Measurements from ENCODE around the gene NEAT1.
"Not testable (repeated sequence)": the region's sequence is repeated elsewhere in the genome, so short reads cannot be mapped to it uniquely, and the experiment has no call there.

The NEAT1 gene

GRCh38 chr11:65434667-65435410 is 12.2 kb downstream of the NEAT1 start:
- no peak for DNase-seq (ENCODE audit: low read depth)

GRCh38 chr11:65435411-65435931 is 12.9 kb downstream of the NEAT1 start:
- DNase-seq (ENCODE audit: low read depth) = no peak

- peak; percentile 33 for DNase-seq (ENCODE audit: low read depth)
Measured at GRCh38 chr11:65435981-65436411, 13.4 kb downstream of the NEAT1 start.

- DNase-seq (ENCODE audit: low read depth) = no peak
Measured at GRCh38 chr11:65436412-65437032, 13.9 kb downstream of the NEAT1 start.

- DNase-seq (ENCODE audit: low read depth) = no peak
Measured at GRCh38 chr11:65437436-65438227, 15.0 kb downstream of the NEAT1 start.

DNA sequence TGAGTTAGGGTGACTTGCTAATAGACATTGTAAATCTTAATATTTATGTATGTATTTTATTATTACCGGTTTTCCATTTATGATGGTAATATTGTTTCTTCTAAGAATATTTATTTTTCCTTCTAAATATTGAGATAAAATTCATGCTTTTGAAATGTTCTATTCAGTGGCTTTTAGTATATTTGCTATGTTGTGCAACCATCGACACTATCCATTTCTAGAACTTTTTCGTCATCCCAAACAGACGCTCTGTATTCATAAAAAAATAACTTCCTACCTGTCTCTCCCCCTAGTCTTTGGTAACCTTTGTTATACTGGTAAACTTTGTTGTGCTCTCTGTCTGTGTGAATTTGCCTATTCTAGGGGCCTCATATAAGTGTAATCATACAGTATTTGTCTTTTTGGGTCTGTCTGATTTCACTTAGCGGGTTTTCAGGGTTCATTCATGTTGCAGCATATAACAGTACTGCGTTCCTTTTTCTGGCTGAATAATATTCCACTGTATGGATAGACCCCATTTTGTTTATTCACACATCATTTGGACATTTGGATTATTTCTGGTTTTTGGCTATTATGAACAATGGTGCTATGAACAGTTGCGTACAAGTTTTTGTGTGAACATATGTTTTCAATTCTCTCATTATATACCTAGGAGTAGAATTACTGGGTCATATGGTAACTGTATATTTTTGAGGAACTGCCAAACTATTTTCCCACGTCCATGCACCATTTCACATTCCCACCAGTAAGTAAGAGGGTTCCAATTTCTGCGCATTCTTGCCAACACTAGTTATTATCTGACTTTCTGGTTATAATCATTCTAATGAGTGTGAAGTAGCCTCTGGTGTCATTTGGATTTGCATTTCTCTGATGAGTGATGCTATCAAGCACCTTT is 15.9 kb downstream of the NEAT1 start:
- no peak for DNase-seq (ENCODE audit: low read depth)

DNA sequence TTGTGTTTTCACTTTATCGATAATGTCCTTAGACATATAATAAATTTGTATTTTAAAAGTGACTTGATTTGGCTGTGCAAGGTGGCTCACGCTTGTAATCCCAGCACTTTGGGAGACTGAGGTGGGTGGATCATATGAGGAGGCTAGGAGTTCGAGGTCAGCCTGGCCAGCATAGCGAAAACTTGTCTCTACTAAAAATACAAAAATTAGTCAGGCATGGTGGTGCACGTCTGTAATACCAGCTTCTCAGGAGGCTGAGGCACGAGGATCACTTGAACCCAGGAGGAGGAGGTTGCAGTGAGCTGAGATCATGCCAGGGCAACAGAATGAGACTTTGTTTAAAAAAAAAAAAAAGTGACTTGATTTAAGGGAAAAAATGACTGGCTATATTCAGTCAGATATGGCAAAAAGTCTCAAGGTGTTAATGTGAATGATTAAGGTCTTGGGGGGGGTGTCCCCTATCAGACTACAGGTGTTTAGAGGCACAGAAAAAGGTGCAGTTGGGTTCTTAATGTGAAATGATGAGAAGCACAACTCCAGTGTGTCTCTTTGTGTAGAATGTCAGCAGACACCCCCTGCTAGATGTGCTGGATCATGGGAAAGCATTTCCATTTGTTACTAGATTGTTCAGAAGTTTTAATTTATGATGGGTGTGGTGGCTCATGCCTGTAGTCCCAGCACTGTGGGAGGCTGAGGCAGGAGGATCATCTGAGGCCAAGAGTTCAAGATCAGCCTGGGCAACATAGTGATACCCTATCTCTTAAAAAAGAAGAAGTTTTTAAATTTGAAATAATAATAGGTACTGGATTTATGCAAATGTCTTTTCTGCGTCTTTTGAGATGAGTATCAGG is 17.0 kb downstream of the NEAT1 start:
- DNase-seq (ENCODE audit: low read depth) = no peak

- peak; percentile 23 for DNase-seq (ENCODE audit: low read depth)
Measured at GRCh38 chr11:65440831-65441499, 18.4 kb downstream of the NEAT1 start.

- DNase-seq (ENCODE audit: low read depth) = no peak
Measured at GRCh38 chr11:65442842-65443331, 20.3 kb downstream of the NEAT1 start.

GRCh38 chr11:65444314-65445051 is 21.9 kb downstream of the NEAT1 start:
- peak; percentile 24 for DNase-seq (ENCODE audit: low read depth)

- DNase-seq (ENCODE audit: low read depth) = peak; percentile 23
Measured at GRCh38 chr11:65445101-65445603, 22.6 kb downstream of the NEAT1 start.

DNA sequence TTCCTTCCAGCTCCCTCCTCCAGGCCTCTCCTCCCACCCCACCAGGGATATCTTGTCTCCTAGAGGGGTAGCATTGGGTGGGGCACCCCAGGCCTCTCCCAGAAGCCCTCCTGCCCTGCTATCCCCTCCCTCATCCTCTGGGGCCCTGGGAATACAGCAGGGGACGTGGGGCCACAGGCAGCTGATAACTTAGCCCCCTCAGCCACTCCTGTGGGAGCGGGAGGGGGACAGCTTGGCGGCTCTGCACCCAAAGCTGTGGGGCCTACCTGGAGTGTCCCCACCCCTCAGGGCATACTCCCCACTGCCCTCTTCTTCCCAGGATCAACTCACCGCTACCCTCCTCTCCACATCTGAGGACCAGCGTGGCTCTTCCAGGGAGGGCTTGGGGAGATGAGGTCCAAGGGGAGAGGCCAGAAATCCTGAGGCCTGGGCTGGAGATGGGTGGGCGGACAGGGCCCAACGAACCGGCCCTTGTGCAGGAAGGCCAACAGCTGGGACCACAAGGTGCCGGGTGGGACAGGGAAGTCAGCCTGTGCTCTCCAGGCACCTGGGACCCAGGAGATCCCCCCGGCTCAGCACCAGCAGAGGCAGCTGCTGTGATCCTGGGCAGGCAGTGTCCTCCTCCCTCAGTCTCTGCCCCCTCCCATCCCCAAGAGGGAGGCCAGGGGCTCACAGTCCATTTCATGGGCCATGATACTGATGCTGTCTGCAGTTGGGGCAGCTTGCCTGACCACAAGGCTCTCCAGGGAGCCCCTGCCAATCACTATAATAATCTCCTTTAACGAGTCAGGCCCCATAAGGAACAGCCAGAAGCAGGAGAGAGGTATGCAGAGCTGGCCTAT is 23.2 kb downstream of the NEAT1 start:
- DNase-seq (ENCODE audit: low read depth) = peak; percentile 48

- DNase-seq (ENCODE audit: low read depth) = peak; percentile 28
Measured at GRCh38 chr11:65446446-65447277, 24.1 kb downstream of the NEAT1 start.

- DNase-seq (ENCODE audit: low read depth) = no peak
Measured at GRCh38 chr11:65448074-65448417, 25.4 kb downstream of the NEAT1 start.

GRCh38 chr11:65448418-65449105 is 26.0 kb downstream of the NEAT1 start:
- peak; percentile 60 for DNase-seq (ENCODE audit: low read depth)

DNA sequence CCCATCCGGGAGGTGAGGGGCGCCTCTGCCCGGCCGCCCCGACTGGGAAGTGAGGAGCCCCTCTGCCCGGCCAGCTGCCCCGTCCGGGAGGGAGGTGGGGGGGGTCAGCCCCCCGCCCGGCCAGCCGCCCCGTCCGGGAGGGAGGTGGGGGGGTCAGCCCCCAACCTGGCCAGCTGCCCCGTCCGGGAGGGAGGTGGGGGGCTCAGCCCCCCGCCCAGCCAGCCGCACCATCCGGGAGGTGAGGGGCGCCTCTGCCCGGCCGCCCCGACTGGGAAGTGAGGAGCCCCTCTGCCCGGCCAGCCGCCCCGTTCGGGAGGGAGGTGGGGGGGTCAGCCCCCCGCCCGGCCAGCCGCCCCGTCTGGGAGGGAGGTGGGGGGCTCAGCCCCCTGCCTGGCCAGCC is 28.7 kb downstream of the NEAT1 start:
- DNase-seq (ENCODE audit: low read depth) = not testable (repeated sequence)

GRCh38 chr11:65452259-65452658 is 29.7 kb downstream of the NEAT1 start:
- DNase-seq (ENCODE audit: low read depth) = not testable (repeated sequence)
